ENCODE measurements around the gene ROBO4. TPM values are rescaled to one million over a fixed set of nuclear protein-coding genes. Genes with fewer than 3 reads are reported as not detected.

ROBO4 gene
- total RNA-seq, 1 donor from 2014 or later, result not detected

DNA sequence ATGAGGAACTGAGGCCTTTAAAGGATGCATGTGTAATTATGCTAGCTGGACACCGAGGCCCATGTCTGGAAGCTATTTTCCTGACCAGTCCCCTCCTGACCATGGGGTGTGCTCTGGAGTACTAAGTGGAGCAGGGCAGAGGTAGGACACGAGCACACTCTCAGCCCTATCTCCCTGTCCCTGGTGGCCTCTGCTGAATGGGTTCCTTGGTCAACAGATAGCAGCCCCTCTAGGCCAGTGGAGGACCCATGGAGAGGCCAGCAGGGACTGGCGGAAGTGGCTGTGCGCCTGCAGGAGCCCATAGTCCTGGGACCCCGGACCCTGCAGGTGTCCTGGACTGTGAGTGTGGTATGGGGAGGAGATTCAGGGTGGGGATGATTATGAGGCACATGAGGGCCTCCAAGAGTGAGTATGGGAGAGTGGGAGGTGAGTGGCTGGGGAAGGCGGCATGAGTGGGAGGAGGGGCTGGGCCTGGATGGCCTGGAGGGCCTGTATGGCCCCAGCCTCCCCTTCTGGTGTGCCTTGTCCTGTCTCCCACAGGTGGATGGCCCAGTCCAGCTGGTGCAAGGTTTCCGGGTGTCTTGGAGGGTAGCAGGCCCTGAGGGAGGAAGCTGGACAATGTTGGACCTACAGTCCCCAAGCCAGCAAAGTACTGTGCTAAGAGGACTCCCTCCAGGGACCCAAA lies 23.0 kb downstream of the ROBO4 start:
- DNase-seq (ENCODE audit: extremely low spot score, unreplicated experiment), result peak; percentile 52
- Mint-ChIP-seq H3K4me3 (peak overlapping the region; percentile 25), H3K27me3 (peaks cover 75% of the 10 kb centered on the region), H3K36me3 (peaks cover 2% of the 10 kb centered on the region), H3K9me3 (no peaks in the 10 kb centered on the region), H3K27ac (no peak overlapping the region), H3K4me1 (ENCODE audit: unreplicated experiment) (peaks cover 5% of the 10 kb centered on the region)
- TF ChIP-seq, protein P1, sequence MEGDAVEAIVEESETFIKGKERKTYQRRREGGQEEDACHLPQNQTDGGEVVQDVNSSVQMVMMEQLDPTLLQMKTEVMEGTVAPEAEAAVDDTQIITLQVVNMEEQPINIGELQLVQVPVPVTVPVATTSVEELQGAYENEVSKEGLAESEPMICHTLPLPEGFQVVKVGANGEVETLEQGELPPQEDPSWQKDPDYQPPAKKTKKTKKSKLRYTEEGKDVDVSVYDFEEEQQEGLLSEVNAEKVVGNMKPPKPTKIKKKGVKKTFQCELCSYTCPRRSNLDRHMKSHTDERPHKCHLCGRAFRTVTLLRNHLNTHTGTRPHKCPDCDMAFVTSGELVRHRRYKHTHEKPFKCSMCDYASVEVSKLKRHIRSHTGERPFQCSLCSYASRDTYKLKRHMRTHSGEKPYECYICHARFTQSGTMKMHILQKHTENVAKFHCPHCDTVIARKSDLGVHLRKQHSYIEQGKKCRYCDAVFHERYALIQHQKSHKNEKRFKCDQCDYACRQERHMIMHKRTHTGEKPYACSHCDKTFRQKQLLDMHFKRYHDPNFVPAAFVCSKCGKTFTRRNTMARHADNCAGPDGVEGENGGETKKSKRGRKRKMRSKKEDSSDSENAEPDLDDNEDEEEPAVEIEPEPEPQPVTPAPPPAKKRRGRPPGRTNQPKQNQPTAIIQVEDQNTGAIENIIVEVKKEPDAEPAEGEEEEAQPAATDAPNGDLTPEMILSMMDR (conservative IDR thresholded peaks at IDR 0.05), result no peak

DNA sequence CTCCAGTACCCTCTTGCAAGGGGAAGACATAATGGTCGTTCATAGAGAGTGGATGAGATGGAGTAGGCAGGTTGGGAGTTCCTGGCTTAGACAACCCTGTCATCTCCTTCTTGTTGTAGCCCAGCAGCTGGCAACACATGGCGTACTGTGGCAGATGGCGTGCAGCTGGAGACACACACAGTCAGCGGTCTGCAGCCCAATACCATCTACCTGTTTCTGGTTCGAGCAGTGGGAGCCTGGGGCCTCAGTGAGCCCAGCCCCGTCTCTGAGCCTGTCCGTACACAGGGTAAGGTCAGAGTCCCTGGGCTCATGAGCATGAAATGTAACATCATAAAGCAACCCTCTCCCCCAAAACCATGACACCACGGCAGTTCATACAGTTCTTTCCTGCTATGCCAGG lies 23.7 kb downstream of the ROBO4 start:
- Mint-ChIP-seq H3K9me3 (no peaks in the 10 kb centered on the region), H3K27me3 (peaks cover 82% of the 10 kb centered on the region), H3K4me3 (peak overlapping the region; percentile 49), H3K27ac (no peak overlapping the region), H3K36me3 (peaks cover 3% of the 10 kb centered on the region), H3K4me1 (ENCODE audit: unreplicated experiment) (peaks cover 5% of the 10 kb centered on the region)
- peak; percentile 60 for DNase-seq (ENCODE audit: extremely low spot score, unreplicated experiment)
- TF ChIP-seq, protein P1 (conservative IDR thresholded peaks at IDR 0.05), result no peak

DNA sequence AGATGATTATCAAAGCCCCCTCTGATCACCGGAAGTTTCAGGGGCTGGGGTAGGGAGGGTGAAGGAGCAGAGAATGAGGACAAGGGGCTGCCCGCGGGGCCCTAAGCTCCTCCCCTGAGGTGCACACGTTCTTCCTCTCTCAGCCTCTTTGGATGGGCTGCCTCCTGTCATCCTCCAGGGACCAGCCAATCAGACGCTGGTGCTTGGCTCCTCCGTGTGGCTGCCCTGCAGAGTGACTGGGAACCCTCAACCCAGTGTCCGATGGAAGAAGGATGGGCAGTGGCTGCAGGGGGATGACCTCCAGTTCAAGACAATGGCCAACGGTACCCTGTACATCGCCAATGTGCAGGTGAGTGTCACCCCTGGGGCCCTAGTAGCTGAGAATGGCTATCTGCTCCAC lies 24.9 kb downstream of the ROBO4 start:
- Mint-ChIP-seq H3K27ac (no peak overlapping the region), H3K9me3 (no peaks in the 10 kb centered on the region), H3K27me3 (peaks cover 89% of the 10 kb centered on the region), H3K4me3 (no peak overlapping the region), H3K36me3 (peaks cover 3% of the 10 kb centered on the region), H3K4me1 (ENCODE audit: unreplicated experiment) (peaks cover 8% of the 10 kb centered on the region)
- TF ChIP-seq, protein P1 (conservative IDR thresholded peaks at IDR 0.05), result no peak
- DNase-seq (ENCODE audit: extremely low spot score, unreplicated experiment), result peak; percentile 62

DNA sequence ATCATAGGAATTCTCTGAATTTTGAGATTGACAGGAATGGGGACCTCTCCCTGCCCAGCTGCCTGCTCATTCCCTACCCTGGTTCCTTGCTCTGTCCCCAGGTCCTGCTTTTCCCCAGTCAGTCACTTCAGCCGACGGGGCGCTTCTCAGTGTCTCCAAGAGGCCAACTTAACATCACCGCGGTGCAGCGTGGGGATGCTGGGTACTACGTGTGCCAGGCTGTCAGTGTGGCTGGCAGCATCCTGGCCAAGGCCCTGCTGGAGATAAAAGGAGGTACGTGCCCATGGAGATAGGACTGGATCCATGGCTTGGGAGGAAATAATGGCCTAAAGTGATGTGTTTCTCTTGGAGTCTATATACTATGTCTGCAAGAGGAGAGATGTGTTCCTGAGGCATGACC lies 25.4 kb downstream of the ROBO4 start:
- DNase-seq (ENCODE audit: extremely low spot score, unreplicated experiment), result peak; percentile 52
- TF ChIP-seq, protein P1 (conservative IDR thresholded peaks at IDR 0.05), result no peak
- peaks cover 89% of the 10 kb centered on the region for H3K27me3 Mint-ChIP-seq

DNA sequence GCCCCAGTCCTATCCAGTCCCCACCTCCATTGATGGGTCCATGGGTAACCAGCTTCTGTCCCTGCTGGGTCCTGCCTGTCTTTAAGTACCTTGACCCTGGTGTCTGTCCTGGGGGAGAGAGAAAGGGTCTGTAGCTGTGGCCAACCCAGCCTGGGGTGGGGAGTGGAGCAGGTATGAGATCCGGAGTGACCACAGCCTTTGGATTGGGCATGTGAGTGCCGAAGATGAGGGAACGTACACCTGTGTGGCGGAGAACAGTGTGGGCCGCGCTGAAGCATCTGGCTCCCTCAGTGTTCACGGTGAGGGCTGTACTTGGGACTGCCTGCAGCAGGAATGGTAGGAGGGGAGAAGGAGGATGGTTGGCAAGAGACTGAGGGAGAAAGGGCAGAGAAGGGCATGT lies 27.2 kb downstream of the ROBO4 start:
- Mint-ChIP-seq H3K4me3 (no peak overlapping the region), H3K9me3 (no peaks in the 10 kb centered on the region), H3K27ac (no peak overlapping the region)

More for the DNA sequence above, 25.4 kb downstream of the ROBO4 start:
- Mint-ChIP-seq H3K4me1 (ENCODE audit: unreplicated experiment) (peaks cover 11% of the 10 kb centered on the region), H3K4me3 (no peak overlapping the region), H3K36me3 (peaks cover 3% of the 10 kb centered on the region), H3K9me3 (no peaks in the 10 kb centered on the region), H3K27ac (no peak overlapping the region)

More for the DNA sequence above, 27.2 kb downstream of the ROBO4 start:
- DNase-seq (ENCODE audit: extremely low spot score, unreplicated experiment), result peak; percentile 48
- TF ChIP-seq, protein P1 (conservative IDR thresholded peaks at IDR 0.05), result no peak
- Mint-ChIP-seq H3K27me3 (peaks cover 100% of the 10 kb centered on the region), H3K36me3 (peaks cover 3% of the 10 kb centered on the region), H3K4me1 (ENCODE audit: unreplicated experiment) (peaks cover 10% of the 10 kb centered on the region)

Measured in type B pancreatic cell (in vitro differentiated cells).